Activated naive CD8-positive, alpha-beta T cell treated with anti-CD3 and anti-CD28 coated beads, Interleukin-2, amount 50 U/mL, for 16 hours (primary cell): ENCODE results near the gene CACHD1.

Experiments
- DNase-seq: peaks from one replicate; pipeline ENCODE4 v3.0.0-alpha.2; 2020; ENCODE audit warnings: low read depth, low spot score

CACHD1 gene

DNA sequence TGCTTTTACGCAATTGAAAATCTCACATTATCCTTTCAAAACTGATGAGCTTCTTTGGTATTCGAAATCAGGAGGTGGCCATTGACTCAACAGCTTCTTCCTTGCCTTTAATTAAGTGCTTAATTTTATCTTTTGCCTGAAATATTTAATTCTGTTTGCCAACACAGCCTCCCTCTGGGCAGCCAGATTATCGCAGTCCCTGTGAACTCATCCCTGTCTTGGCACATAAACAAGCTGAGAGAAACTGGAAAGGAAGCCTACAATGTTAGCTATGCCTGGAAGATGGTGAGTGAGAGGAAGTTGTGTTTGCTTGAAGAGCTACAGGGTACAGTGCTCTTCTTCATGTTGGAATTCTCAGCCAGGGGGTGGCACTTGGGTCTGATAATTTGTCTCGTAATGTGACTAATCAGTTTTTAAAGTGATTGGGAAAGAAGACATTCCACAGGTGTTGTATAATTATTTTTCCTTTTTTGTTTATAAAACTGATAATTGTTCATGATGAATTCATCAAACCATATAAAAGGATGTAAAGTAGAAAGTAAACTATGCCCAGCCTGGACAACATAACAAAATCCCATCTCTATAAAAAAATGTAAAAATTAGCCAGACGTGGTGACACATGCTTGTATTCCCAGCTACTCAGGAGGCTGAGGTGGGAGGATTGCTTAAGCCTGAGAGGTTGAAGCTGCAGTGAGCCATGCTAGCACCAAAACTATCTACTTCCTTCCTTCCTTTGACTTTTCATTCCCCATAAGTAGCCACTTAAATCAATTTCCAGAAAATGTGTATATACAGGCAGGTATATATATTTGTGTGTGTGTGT is 184.8 kb downstream of the CACHD1 start:
- no peak for DNase-seq

DNA sequence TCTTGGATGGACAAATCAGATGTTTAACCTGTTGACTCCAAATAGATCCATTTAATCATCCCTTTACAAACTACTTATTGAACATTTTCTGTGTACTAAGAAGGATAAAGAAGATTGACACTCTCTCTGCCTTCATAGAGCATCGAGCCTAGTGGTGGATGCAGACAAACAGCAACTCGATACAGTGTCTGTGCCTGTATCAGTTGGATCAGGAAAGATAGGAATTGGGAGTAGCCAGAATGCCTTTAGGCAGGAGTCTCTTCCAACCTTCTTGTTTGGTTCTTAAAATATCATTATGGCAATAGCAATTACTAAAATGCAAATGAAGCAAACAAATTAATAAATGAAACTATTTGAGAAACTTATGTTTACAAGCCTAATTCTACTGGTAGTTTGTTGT is 185.9 kb downstream of the CACHD1 start:
- DNase-seq, result no peak

DNA sequence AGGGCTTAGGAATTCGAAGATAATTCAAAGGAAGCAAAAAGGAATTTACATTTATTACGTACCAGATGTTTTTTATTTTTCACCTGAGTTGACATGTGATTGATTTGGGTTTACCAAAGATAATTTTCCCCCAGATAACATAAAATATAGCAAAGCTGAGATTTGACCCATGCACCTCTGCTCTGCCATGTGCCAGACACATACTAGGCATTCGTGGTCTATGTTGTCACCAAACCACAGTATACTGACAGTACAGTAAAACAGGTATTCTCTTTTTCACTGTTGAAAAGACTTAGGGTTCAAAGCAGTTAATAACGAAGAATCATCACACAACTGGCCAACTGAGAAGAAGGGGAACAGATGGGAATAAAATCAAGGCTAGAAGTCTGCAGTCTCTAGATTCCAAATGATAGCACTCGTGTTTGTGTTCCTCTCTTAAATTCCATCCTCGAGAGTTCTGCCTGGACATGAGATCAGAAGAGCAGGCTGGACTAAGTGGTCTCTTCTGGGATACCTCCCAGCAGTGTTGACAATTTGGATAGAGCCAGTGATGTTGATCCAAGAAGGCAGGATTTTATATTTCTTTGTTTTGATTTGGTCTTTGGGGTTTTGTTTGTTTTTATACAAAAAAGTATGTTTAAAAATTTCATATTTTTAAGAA is 189.7 kb downstream of the CACHD1 start:
- no peak for DNase-seq

DNA sequence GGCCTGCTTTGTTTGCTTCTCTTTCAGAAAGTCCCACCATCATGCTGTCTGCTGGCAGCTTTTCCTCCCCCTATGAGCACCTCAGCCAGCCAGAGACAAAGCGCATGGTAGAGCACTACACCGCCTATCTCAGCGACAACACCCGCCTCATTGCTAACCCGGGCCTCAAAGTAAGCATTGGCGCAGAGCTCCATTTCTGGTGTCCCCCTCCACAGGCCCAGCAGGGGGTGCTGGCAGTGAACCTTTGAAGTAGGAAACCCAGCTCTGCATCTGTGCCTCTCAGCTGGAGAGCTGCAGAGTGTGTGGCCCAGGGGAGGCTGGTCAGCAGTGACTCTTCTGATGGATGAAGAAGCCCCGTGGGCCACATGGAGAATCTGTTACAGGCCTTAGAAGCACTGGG is 193.7 kb downstream of the CACHD1 start:
- no peak for DNase-seq

DNA sequence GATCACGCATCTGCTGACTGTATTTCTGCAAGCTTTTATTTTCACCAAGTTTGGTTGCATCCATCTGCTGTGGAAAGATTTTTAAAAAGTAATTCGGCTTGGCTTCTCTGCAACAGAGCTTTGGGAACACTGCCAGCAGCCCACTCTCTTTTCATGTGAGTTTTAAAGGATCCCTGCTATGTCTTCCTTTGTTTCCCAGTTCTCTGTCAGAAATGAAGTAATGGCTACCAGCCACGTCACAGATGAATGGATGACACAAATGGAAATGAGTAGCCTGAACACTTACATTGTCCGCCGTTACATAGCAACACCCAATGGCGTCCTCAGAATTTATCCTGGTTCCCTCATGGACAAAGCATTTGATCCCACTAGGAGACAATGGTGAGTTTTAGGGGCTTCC is 194.4 kb downstream of the CACHD1 start:
- DNase-seq, result no peak

DNA sequence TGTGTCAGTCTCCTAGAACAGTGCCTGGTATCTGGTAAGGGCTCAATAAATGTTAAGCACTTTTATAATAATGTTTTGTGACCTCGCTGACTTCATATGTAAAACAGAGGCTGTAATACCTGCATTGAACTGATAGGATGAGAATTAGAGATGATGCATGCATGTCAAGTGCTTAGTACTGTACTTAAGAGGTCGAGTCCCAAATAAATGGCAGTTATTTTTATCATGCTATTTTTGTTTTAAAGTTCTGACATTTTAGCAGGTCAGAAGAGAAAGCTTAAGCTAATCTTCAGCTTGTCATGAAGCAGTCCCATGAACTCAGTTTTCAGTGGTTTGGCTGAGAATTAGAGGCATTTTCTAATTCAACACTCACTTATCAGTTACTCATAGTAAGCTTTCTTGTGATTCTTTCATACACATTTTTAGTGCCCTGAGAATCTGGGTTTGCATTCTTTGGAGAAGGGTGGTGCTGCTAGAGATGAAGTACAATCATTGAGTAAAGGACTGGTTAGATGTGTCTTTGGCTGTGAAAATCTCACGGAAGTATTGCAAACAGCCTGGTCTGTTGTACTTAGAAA is 199.3 kb downstream of the CACHD1 start:
- DNase-seq, result no peak

DNA sequence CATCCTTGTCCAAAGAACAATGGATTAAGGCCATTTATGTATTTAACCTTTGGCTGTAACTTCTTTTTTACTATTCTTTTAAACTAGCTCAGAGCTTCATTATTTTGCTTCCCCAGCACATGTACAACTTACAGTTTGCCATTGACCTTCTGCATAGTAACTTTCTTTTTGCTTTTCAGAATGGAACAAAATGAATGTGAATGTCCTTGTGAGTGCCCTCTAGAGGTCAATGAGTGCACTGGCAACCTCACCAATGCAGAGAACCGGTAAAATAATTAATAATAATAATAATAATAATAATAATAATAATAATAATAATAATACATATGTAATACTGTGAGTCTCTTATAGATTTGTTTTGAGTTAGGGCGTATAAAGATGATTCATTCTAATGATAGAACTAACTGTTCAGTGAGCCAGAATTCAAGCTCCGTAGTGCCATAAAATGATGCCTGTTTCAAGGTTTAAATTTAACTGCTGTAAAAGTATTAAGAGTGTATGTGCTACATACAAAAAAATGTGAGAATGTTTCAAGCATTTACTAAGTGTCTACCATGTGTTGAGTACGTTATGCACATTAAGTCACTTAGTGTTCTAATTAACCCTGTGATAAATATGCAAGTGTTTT is 205.9 kb downstream of the CACHD1 start:
- DNase-seq, result no peak

DNA sequence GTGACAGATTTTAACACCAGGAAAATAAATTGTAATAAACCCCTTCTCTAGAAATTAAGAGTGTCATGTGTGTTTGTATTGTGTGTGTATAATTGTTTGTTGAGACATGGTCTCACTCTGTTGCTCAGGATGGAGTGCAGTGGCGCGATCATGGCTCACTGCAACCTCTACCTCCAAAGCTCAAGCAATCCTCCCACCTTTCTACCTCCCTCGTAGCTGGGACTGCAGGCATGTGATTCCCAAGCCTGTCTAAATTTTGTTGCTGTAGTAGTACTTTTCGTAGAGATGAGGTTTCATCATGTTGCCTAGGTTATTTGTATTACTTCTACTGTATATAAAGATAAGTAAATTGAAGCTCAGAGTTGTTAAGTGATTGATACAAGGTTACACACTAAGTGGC is 206.5 kb downstream of the CACHD1 start:
- DNase-seq, result no peak

DNA sequence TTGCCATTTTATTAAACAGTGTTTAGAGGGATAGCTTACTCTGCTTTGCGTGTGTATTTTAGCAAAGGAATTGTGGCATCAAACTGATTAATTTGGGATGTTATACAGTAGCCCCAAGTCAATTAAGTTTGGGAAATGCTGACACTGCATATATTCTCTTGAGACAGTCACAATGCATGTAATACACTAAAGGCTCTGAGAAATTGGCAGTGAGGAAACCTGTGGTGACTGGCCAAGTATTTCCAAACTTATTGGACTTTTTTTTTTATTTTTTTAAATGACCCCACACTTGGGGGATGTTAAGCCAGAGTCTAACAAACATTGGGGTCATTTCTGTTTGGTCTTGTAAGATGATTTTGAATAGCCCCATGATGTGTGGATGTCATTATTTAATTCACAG is 207.6 kb downstream of the CACHD1 start:
- DNase-seq, result no peak

DNA sequence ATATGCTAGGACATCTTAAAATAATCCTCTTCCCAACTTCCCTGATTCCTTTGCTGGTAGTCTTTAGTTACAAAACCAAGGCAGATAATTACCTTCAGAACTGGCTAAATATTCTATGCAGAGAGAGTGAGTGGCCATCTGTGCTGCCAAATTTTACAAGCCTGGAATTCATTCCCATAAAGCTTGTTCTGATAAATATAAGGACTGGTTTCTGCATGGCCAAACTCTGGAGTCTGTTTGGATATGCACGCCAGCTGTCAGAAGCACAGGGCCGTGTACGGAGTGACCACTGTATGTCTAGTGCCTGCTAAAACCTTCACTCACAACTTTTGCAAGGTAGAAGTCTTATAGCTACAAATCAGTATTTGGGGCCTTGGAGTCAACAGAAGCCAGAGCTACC is 208.4 kb downstream of the CACHD1 start:
- DNase-seq, result no peak

DNA sequence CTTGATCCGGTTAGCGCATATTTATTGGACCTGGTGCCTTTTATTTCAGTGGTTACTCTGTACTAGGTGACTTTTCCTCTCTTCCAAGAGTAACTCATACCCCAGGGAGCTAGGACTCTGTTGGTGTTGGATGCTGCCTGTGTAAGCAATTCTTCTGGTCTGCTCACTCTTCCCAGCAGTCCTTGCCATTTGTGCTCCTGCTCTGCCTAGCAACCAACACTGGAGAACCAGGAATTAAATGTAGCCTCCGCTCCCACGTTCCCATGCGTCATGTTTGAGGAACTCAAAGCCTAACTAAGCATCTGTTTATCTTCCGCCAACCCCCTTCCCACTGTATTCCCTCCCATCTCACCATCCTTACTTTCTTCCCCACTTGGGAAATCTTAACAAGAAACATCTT is 209.2 kb downstream of the CACHD1 start:
- DNase-seq, result no peak

DNA sequence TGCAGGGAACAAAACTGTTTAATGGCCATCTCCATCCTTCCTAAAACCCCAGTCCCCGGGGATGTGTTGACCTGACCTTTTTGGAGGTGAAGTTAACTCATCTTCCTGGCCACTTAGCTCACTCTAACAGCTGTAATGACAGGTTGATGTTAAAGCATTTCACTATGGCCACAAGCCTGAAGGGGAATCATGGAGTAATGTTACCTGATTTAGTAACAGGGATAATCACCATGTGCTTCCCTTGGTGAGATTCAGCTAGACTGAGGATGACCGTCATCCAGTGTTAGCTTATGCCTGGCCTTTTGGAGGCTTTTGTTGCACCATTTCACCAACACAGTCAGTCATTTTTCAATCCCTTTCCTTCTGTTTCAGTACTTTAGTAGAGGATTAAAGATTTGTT is 210.7 kb downstream of the CACHD1 start:
- DNase-seq, result no peak

DNA sequence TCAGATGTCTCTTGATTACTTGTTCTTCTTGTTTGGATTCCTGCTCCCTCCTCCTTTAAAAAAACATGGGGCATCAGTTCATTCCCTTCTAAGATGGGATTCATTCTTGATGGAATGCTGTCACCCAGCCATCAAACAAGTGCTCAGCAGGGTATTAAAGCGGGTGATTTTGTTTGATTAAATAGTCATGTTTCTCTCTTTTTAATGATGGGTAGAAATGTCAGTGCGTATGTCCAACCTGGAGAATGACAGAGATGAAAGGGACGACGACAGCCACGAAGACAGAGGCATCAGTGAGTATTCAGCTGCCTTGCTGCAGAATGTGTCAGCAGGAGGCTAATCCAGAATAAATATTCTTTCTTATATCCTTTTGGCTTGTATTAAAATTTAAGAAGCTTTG is 211.1 kb downstream of the CACHD1 start:
- DNase-seq, result no peak

DNA sequence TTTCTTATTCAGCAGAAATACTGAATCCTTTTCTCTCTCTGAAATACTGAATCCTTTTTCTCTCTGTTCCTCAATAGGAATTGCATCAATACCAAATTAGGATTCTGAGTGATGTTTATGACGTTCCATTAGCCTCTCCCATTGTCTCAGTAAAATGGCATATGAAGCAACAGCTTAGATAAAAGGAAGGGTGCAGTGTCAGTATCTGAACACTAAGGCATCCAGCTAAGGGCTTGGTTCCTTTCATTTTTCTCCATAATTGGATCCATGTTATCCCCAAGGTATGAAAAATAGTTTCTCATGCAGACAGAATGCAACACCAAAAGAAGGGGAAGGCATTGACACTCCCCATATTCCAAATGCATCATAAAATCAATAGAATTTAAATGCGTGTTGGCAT is 213.5 kb downstream of the CACHD1 start:
- no peak for DNase-seq

DNA sequence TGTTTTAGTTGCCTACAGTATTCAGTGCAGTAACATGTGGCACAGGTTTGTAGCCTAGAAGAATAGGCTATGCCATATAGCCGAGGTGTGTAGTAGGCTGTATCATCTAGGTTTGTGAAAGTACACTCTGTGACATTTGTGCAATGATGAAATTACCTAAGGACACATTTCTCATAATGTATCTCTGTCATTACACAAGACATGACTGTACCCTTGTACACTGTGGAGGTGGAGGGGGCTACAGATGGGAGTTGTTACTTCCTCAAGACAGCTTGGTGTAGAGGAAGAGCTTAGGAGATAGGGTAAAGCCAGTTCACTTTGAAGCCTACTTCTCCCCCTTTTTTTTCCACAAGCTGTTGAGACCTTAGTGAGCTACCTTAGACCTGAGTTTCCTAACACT is 215.3 kb downstream of the CACHD1 start:
- no peak for DNase-seq

DNA sequence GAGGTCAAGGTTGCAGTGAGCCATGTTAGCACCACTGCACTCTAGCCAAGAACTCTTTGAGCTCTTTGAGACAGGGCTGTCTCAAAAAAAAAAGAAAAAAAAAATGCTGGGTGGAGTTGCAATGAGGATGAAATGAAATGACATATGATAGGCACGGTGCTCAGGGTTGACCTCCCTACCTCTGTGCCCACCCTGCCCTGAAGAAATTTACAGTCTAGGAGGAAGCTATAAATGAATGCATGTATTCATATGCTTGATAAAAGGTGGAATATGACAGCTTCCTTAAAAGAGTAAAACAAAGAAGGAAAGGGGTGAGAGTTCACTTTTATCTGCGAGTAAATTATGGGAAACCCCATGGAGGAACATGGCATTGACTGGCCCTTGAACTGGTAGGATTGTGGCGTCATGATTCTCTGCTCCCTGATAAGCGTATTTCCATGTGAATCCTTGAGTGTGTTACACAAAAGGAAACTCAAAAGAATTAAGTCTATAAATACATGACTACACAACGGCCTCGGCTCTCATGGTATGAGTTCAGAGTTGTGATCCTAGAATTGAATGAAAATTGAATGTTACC is 215.9 kb downstream of the CACHD1 start:
- no peak for DNase-seq

DNA sequence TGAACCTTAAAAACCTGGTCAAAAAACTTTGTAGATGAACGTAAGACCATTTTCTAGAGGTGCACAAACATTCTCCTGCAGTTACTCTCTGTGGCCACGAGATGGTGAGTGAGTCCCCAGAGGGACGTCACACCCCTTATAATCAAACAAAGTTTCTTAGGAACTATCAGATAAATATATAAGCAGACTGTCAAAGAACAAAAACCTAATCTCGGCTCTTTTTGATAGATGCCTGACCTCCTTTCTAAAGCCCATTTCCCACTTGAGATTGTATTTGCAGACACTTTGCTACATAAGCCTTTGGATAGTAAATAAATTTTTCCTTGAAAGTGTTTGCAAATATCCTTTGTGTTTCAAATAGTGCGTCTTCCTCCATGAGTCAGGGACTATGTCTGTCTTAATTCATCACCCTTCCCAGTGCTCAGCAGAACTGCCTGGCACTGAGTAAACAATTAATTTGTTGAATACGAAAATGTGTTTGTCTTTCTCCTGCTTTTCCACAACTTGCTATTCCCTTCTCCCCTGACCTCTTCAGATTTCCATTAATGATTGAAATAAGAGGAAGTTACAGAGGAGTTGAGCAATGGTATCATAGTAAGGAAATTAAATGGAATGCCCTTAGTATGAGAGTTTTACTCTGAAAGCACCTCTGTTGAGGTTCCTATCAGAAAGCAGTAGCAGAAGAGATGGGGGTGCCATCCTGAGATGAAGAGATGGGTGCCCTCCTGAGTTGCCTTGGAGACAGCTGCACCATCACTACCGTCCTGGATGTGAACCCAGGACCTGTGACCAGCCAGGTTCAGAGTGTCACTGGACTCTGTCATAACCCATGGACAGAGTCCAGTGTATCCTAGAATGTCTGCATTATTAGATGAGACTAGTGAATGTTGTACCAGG is 217.1 kb downstream of the CACHD1 start:
- DNase-seq, result no peak

DNA sequence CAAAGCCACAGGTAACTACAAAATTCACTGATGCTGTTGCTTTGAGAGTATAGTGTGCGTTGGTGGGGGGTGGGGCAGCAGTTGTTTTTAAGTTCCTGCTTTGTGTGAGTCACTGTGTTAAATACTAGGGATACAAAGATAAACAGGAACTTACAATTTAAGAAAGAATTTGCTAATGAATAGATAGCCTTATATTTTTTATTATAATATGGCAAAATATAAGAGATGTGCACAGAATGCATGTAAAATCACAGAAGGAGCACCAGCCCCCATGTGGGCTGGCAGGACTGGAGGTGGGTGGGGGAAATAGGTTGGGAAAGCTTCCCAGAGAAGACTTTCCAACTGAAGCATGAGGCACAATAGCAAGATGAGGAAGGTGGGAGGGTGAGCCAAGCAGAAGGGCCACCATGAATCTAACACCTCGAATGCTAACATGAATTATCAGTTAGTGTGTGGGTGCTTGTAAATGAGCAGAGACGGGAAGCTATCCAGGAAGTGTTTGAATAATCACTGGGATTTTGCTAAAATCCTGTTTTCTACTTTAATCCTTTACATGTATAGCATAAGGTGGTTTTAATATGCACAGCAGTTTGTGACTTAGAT is 217.9 kb downstream of the CACHD1 start:
- no peak for DNase-seq

DNA sequence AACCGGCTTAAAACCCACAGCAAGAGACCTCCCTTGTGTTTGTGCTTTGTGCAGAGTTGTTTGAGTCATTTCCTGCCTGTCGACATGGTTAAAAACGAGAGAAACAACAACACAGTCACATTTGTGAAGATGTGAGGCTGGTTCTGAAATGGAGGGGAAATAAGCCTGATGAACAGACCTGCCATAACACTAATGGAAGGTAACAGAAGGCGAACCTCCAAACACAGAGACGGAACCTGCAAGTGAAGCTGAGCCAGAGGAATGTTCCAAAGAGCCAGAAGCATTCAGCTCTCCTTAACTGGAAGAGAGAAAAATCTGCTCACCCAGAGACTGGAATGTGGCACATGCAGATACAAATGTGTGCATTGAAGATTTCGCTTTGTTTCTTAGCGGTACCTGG is 221.7 kb downstream of the CACHD1 start:
- DNase-seq, result no peak

DNA sequence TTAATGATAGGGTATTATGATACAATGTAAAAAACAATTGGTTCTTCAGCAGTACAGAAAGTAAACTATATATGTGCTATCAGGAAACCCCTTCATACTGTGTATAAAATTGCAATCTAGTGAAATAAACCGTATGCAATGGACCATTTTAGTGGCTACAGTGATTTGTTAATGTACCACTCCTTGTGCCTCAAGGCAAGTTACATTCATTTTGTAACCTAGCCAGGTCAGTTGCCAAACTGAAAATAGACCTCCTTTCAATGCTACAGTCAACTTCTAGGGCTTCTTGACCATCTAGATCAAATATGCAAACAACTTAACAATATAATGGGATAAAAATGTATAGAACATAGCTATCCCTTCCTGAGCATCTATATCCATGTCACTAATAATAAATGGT is 223.0 kb downstream of the CACHD1 start:
- DNase-seq, result no peak

DNA sequence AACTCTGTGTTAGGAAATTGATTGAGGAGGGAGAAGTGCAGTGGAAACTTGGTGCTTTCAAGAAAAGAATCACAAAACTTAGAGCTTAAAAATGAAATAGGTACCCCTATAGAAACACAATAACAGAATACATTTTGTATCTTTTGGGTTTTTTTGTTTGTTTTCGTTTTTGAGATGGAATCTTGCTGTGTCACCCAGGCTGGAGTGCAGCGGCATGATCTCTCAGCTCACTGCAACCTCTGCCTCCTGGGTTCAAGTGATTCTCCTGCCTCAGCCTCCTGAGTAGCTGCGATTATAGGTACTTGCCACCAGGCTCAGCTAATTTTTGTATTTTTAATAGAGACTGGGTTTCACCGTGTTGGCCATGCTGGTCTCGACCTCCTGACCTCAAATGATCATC is 223.5 kb downstream of the CACHD1 start:
- no peak for DNase-seq
